Measurements from ENCODE around the gene PRDM16.

The PRDM16 gene

GRCh38 chr1:3345792-3346191 lies 276.8 kb downstream of the PRDM16 start:
- Histone ChIP-seq H3K36me3 (ENCODE audit: control insufficient read depth, insufficient read depth, low read length) (no peaks in the 10 kb centered on the region; the same call in 1 of the 2 replicates), H3K27ac (ENCODE audit: low read length) (no peak overlapping the region), H3K4me1 (ENCODE audit: control insufficient read depth, insufficient read depth, low read length) (no peaks in the 10 kb centered on the region), H3K4me3 (ENCODE audit: low read length) (no peak overlapping the region), H3K27me3 (ENCODE audit: control insufficient read depth, insufficient read depth, low read length) (no peaks in the 10 kb centered on the region), H3K9me3 (ENCODE audit: control insufficient read depth, insufficient read depth, low read length) (peaks cover 9% of the 10 kb centered on the region)
- no peak for DNase-seq (ENCODE audit: low read depth, low spot score)
- WGBS (ENCODE audit: insufficient coverage, insufficient read length), result no CpG with 5 or more reads among the region's 10 CpGs

- peaks cover 9% of the 10 kb centered on the region for H3K9me3 ChIP-seq (ENCODE audit: control insufficient read depth, insufficient read depth, low read length)
- WGBS (ENCODE audit: insufficient coverage, insufficient read length), result no CpG with 5 or more reads among the region's 13 CpGs
- H3K27ac ChIP-seq (ENCODE audit: low read length), result no peak overlapping the region
- no peaks in the 10 kb centered on the region; the same call in 1 of the 2 replicates for H3K36me3 ChIP-seq (ENCODE audit: control insufficient read depth, insufficient read depth, low read length)
- DNase-seq (ENCODE audit: low read depth, low spot score), result no peak
- H3K4me3 ChIP-seq (ENCODE audit: low read length), result no peak overlapping the region
- no peaks in the 10 kb centered on the region for H3K27me3 ChIP-seq (ENCODE audit: control insufficient read depth, insufficient read depth, low read length)
- H3K4me1 ChIP-seq (ENCODE audit: control insufficient read depth, insufficient read depth, low read length), result no peaks in the 10 kb centered on the region
Measured at GRCh38 chr1:3346478-3346877, 277.5 kb downstream of the PRDM16 start.

- peaks cover 9% of the 10 kb centered on the region for H3K9me3 ChIP-seq (ENCODE audit: control insufficient read depth, insufficient read depth, low read length)
- no CpG with 5 or more reads among the region's 18 CpGs for WGBS (ENCODE audit: insufficient coverage, insufficient read length)
- no peaks in the 10 kb centered on the region for H3K27me3 ChIP-seq (ENCODE audit: control insufficient read depth, insufficient read depth, low read length)
- no peak overlapping the region for H3K27ac ChIP-seq (ENCODE audit: low read length)
- H3K4me3 ChIP-seq (ENCODE audit: low read length), result no peak overlapping the region
- H3K36me3 ChIP-seq (ENCODE audit: control insufficient read depth, insufficient read depth, low read length), result no peaks in the 10 kb centered on the region; the same call in 1 of the 2 replicates
- no peak for DNase-seq (ENCODE audit: low read depth, low spot score)
- peaks cover 3% of the 10 kb centered on the region; the same call in 1 of the 2 replicates for H3K4me1 ChIP-seq (ENCODE audit: control insufficient read depth, insufficient read depth, low read length)
Measured at GRCh38 chr1:3347257-3348020, 278.4 kb downstream of the PRDM16 start.

- Histone ChIP-seq H3K4me3 (ENCODE audit: low read length) (no peak overlapping the region), H3K27ac (ENCODE audit: low read length) (no peak overlapping the region), H3K9me3 (ENCODE audit: control insufficient read depth, insufficient read depth, low read length) (peaks cover 9% of the 10 kb centered on the region), H3K27me3 (ENCODE audit: control insufficient read depth, insufficient read depth, low read length) (no peaks in the 10 kb centered on the region), H3K36me3 (ENCODE audit: control insufficient read depth, insufficient read depth, low read length) (no peaks in the 10 kb centered on the region; the same call in 1 of the 2 replicates), H3K4me1 (ENCODE audit: control insufficient read depth, insufficient read depth, low read length) (peaks cover 3% of the 10 kb centered on the region; the same call in 1 of the 2 replicates)
- no CpG with 5 or more reads among the region's 15 CpGs for WGBS (ENCODE audit: insufficient coverage, insufficient read length)
- DNase-seq (ENCODE audit: low read depth, low spot score), result no peak
Measured at GRCh38 chr1:3348196-3348865, 279.3 kb downstream of the PRDM16 start.

- Histone ChIP-seq H3K4me1 (ENCODE audit: control insufficient read depth, insufficient read depth, low read length) (peaks cover 3% of the 10 kb centered on the region; the same call in 1 of the 2 replicates), H3K27me3 (ENCODE audit: control insufficient read depth, insufficient read depth, low read length) (no peaks in the 10 kb centered on the region), H3K27ac (ENCODE audit: low read length) (no peak overlapping the region)
Measured at GRCh38 chr1:3349161-3349967, 280.4 kb downstream of the PRDM16 start.

GRCh38 chr1:3349968-3350299 lies 280.9 kb downstream of the PRDM16 start:
- Histone ChIP-seq H3K27ac (ENCODE audit: low read length) (no peak overlapping the region), H3K27me3 (ENCODE audit: control insufficient read depth, insufficient read depth, low read length) (no peaks in the 10 kb centered on the region), H3K4me1 (ENCODE audit: control insufficient read depth, insufficient read depth, low read length) (peaks cover 3% of the 10 kb centered on the region; the same call in 1 of the 2 replicates), H3K9me3 (ENCODE audit: control insufficient read depth, insufficient read depth, low read length) (peaks cover 8% of the 10 kb centered on the region), H3K4me3 (ENCODE audit: low read length) (no peak overlapping the region), H3K36me3 (ENCODE audit: control insufficient read depth, insufficient read depth, low read length) (no peaks in the 10 kb centered on the region; the same call in 1 of the 2 replicates)
- WGBS (ENCODE audit: insufficient coverage, insufficient read length), result no CpG with 5 or more reads among the region's 3 CpGs
- no peak for DNase-seq (ENCODE audit: low read depth, low spot score)

More at GRCh38 chr1:3349161-3349967, 280.4 kb downstream of the PRDM16 start:
- Histone ChIP-seq H3K36me3 (ENCODE audit: control insufficient read depth, insufficient read depth, low read length) (no peaks in the 10 kb centered on the region; the same call in 1 of the 2 replicates), H3K4me3 (ENCODE audit: low read length) (no peak overlapping the region), H3K9me3 (ENCODE audit: control insufficient read depth, insufficient read depth, low read length) (peaks cover 8% of the 10 kb centered on the region)
- no CpG with 5 or more reads among the region's 34 CpGs for WGBS (ENCODE audit: insufficient coverage, insufficient read length)
- no peak for DNase-seq (ENCODE audit: low read depth, low spot score)

- H3K27me3 ChIP-seq (ENCODE audit: control insufficient read depth, insufficient read depth, low read length), result no peaks in the 10 kb centered on the region
- H3K4me3 ChIP-seq (ENCODE audit: low read length), result no peak overlapping the region
- no peak overlapping the region for H3K27ac ChIP-seq (ENCODE audit: low read length)
- no peaks in the 10 kb centered on the region; the same call in 1 of the 2 replicates for H3K36me3 ChIP-seq (ENCODE audit: control insufficient read depth, insufficient read depth, low read length)
- peaks cover 3% of the 10 kb centered on the region; the same call in 1 of the 2 replicates for H3K4me1 ChIP-seq (ENCODE audit: control insufficient read depth, insufficient read depth, low read length)
- H3K9me3 ChIP-seq (ENCODE audit: control insufficient read depth, insufficient read depth, low read length), result peaks cover 7% of the 10 kb centered on the region; the same call in 1 of the 2 replicates
- no peak for DNase-seq (ENCODE audit: low read depth, low spot score)
- WGBS (ENCODE audit: insufficient coverage, insufficient read length), result no CpG with 5 or more reads among the region's 20 CpGs
Measured at GRCh38 chr1:3350506-3351261, 281.7 kb downstream of the PRDM16 start.

GRCh38 chr1:3351449-3352298 lies 282.7 kb downstream of the PRDM16 start:
- WGBS (ENCODE audit: insufficient coverage, insufficient read length), result no CpG with 5 or more reads among the region's 11 CpGs
- peaks cover 3% of the 10 kb centered on the region; the same call in 1 of the 2 replicates for H3K4me1 ChIP-seq (ENCODE audit: control insufficient read depth, insufficient read depth, low read length)
- no peaks in the 10 kb centered on the region for H3K36me3 ChIP-seq (ENCODE audit: control insufficient read depth, insufficient read depth, low read length)
- peaks cover 6% of the 10 kb centered on the region; the same call in 1 of the 2 replicates for H3K9me3 ChIP-seq (ENCODE audit: control insufficient read depth, insufficient read depth, low read length)
- no peak overlapping the region for H3K4me3 ChIP-seq (ENCODE audit: low read length)
- no peak overlapping the region for H3K27ac ChIP-seq (ENCODE audit: low read length)
- H3K27me3 ChIP-seq (ENCODE audit: control insufficient read depth, insufficient read depth, low read length), result no peaks in the 10 kb centered on the region
- DNase-seq (ENCODE audit: low read depth, low spot score), result no peak

- Histone ChIP-seq H3K4me3 (ENCODE audit: low read length) (no peak overlapping the region), H3K9me3 (ENCODE audit: control insufficient read depth, insufficient read depth, low read length) (peaks cover 5% of the 10 kb centered on the region; the same call in 1 of the 2 replicates), H3K4me1 (ENCODE audit: control insufficient read depth, insufficient read depth, low read length) (peaks cover 3% of the 10 kb centered on the region; the same call in 1 of the 2 replicates), H3K36me3 (ENCODE audit: control insufficient read depth, insufficient read depth, low read length) (no peaks in the 10 kb centered on the region), H3K27me3 (ENCODE audit: control insufficient read depth, insufficient read depth, low read length) (no peaks in the 10 kb centered on the region), H3K27ac (ENCODE audit: low read length) (no peak overlapping the region)
- no CpG with 5 or more reads among the region's 30 CpGs for WGBS (ENCODE audit: insufficient coverage, insufficient read length)
- DNase-seq (ENCODE audit: low read depth, low spot score), result no peak
Measured at GRCh38 chr1:3352299-3352951, 283.4 kb downstream of the PRDM16 start.

Data from iPS DF 6.9 (cell line).